D341Med (cell line): ENCODE measurements around the gene SH3PXD2A.

Source experiments
- DNase-seq: peaks from one replicate; pipeline ENCODE4 v3.0.0; 2012; ENCODE audit warnings: low spot score

Gene SH3PXD2A

DNA sequence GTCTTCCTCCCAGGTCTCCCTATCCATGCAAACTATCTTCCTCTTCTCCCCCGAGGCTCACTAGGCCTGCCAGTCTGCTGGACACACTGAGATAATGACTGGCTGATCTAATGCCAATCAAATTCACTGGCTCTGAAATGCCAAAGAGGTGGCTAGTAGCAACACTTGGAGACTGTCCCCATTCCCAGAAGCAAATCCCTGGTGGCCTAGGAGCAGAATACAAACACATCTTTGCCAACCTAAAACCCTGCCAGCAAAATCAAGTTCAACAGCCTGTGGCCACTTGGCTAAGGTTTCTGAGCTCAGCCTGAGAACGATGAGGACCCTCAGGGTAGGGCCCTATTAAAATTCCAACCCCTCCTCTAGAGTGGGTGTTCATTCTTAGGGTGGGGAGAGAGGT is 46.6 kb downstream of the SH3PXD2A start:
- no peak for DNase-seq

DNA sequence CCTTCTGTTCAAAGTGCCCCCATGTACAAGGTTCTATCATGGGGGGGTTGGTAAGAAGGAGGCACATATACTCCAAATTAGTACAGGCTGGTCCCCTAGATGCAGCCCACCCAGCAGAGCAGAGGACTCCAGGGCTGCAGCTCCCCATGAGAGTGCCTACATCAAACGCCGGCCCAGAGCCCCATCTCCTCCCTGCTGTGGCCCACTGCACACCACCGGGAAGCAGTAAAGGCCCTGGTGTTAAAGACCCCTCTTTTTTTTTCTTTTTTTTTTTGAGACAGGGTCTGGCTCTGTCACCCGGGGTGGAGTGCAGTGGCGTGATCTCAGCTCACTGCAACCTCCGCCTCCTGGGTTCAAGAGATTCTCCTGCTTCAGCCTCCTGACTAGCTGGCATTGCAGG is 47.4 kb downstream of the SH3PXD2A start:
- DNase-seq: no peak

DNA sequence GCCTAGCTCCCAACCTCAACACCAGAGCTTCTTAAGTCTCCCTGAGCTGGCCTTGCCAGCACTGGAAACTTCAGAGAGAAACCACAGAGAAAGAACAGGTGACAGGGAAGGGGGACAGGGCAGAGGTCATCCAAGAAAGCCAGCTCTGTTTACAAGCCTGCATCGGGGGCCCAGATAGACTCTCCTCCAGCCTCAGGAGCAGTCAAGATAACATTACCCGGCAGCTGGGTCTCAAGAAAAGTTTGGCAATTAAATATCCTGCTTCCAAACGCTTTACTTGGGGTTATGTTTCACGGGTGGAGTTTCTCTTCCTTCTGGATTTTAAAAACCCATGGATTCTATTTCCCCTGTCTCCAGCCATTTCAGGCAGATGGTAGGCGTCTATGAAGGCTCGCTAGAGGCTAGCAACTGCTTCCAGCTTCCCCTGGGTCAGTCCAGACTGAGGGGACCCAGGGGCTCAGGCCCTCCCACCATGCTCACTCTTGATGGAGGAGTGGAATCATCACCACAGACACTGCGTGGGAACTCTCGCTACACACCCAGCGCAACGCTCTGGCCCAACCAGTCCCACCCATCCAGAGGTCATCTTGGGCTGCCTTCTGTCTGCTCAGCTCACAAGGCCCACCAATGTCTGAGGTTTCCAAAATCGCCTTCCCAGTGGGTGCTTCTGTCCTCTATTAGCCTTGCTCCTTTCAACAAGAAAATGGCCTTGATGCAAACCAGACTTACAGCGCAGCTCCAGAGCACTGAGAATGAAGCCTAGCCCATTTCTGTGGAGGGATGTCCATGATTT is 48.8 kb downstream of the SH3PXD2A start:
- no peak for DNase-seq

DNA sequence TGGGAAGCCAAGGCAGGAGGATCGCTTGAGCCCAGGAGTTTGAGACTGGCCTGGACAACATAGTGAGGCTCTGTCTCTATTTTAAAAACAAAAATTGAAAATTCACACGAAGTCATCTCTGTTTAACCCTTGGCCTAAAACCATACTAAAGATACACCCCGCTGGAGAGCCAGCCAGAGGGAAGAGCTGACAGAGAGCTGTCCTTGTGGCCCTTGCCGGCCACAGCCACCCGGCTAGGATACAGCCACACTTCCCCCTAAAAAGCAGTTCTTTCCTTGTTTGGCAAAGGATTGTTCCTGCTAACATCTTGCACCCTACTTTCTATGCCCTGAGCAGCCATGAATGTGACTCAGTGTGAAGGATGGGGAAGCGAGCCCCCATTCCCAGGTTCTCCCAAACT is 49.6 kb downstream of the SH3PXD2A start:
- DNase-seq: no peak

DNA sequence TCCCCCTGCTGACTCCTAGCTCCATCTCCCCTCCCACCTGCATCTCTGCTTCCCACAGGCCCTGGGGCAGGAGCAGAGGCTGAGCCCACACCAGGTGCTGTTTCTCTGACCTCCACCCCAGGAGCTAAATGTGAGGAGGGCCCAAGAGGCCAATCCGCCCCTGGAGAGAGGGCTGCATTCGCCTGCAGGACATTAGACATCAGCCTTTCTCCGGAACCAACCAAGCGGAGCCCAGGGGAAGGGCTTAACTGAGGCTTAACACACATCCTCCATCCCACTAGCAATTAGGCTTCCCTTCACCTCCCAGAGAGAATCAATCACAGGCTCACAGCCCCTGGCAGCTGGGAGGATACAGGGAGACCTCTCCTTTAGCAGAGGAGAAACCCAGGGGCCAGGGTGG is 50.5 kb downstream of the SH3PXD2A start:
- peak; percentile 48 for DNase-seq

DNA sequence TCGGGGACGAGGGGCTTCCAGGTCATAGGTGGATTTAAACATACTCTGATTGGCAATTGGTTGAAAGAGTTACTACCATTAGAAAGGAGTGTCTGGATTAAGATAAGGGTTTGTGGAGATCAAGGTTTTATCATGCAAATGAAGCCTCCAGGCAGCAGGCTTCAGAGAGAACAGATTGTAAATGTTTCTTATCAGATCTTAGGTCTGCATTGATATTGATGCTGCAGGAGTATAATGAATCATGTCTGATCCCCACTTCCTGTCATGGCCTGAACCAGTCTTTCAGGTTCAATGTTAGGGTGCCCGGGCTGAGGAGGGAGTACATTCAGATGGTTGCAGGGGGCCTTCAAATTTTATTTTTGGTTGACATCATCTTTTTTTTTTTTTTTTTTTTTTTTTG is 51.4 kb downstream of the SH3PXD2A start:
- no peak for DNase-seq

DNA sequence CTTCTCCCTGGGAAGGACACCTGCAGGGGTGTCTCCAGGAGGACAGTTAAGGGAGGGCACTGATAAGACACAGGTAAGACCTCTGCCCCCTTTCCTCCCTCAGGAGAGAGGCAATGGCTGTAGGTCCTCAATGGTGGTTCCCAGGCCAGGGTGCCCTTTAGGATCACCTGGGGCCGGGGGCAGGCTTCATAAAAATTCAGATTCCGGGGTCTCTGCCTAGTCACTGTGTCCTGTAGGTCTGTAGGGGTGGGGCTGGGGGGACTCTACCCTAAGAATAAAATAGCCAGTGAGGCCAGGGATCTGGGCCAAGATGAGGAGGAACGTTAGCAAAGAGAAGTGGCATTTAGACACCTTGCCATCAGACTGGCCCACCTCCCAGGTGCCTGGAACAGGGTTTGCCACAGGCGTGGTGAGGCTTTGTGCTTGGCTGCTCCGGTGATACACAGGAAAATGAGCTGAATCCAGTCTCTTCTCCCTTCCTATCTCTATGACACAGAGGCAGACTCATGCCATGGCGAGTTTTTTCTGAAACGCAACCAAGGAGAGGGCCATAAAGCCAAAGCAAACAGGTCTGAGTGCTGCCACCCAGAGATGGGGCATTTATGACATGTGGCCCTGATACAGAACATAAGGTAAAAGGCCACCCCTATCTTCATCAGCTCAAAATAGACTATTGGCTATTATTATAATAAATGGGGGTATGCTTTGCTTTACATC is 52.6 kb downstream of the SH3PXD2A start:
- DNase-seq: no peak

DNA sequence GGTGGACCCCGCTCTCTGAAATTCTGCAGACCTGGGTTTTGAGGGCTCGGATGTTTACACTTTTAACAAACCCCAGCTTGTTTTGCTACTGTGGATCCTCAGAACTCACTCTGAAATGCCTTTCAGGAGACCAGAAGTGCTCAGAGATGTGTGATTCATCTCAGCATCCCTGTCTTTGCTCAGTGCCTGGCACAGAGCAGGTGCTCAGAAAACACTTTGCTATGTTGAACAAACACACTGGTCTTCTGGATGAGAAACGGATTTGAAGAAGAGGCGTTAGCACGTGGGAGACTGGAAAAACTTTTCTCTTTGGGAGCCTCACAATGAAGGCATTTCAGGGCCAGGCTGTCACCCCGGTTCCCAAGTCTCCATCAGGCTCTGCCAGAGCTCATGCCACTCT is 53.3 kb downstream of the SH3PXD2A start:
- no peak for DNase-seq

DNA sequence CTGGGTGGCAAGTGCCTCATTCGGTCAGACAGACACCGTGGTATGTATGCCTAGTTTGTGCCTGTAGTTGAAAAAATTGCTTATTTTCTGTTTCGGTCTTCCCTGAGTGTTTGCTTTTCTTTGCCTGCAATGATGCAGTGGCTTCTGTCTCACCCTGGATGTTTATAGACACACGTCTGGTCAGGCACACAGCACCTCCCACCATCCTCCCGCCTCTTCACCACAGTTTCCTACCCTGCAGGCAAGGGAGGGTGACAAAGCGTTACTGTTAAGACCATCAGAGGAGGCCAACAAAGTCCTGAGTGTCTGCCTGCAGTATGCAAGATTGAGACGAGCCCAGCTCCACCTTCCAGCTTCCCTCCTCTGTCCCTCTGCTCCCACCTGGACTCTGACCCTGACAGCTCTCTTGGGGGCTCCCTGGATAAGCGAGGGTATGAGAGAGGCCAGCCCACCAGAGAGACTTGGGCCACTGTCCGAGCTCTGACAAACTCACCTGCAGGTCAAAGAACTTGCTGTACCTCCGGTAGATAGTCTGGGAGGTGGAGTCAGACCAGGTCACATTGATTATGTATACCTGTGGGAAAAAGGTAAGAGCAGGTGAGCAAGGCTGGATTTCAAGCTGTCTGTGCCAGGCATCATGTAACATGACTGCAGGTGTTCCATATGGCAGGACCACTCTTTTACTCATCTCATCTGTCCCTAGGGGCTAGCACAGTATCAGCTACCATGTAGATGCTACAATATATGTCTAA is 54.4 kb downstream of the SH3PXD2A start:
- no peak for DNase-seq

DNA sequence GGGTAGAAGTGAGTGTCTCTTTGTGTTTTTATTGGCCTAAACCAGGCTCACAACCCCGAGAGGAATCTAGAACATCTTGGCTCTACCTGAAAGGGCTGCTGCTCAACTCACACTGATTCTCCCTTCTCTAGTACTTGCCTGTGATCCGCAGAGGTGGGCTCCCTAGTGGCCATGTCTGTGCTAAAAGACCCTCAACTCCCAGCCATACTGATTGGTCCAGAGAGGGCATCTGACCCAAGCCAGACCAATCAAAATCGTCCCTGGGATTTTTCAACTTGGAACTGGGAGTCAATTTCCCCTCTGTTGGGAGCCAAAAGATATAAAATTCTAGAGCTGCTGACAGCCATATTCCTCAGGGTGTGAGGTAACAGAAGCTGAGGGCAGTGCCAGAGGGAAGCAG is 55.3 kb downstream of the SH3PXD2A start:
- no peak for DNase-seq

DNA sequence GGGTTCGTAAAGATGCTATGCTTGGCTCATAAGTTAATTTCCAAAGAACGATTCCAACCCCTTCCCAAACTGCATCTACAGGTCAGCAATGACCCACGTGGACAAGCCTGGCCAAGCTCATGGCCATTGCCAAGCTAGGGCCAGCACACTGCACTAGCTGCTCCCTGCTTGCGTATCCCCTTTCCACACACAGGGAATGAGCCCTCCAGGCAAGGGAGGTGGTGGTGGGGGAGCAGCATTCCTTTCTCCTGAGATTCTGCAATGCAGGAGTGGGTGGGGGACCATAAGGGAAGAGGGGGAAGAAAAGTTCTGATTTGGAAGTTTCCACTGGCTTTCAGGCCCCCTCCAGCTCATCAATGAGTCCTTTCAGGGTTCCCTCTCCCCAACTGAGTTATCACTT is 56.0 kb downstream of the SH3PXD2A start:
- DNase-seq: no peak

DNA sequence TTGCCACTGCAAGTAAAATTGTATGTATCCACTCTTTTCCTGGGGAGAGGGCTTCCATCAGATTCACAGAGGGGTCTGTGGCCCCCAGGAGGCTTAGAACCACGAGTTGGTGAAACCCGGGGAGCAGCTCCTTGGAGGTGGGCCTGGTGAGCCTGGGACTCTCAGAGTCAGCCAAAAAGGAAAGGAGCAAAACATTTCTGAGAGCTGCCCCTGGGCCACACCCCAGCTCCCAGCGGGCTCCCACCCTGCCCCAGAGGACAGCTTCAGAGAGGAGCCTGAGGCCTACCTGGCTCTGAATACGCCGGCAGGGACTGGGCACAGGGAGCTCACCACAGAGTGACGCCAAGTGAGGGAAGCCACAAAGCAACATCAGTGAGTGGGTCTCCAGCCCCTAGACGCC is 56.9 kb downstream of the SH3PXD2A start:
- DNase-seq: no peak

DNA sequence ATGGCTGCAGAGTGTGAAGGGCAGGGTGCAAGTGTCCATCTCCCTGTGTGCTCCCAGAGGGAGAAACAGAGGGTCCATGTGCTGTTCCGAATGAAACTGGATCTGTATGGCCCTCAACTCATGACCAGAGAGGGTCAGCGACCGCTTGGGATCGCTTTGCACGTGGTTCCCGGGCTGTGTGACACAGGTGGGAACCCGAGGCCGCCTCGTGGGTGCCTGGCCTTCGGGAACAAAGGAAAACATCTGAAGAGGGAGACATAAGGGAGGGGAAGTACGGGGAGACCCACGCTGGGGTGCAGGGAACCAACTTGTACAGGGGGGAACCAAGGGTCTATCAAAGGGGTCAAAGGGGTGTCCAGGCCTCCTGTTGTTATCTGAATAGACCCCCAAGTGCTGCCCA is 57.5 kb downstream of the SH3PXD2A start:
- no peak for DNase-seq

DNA sequence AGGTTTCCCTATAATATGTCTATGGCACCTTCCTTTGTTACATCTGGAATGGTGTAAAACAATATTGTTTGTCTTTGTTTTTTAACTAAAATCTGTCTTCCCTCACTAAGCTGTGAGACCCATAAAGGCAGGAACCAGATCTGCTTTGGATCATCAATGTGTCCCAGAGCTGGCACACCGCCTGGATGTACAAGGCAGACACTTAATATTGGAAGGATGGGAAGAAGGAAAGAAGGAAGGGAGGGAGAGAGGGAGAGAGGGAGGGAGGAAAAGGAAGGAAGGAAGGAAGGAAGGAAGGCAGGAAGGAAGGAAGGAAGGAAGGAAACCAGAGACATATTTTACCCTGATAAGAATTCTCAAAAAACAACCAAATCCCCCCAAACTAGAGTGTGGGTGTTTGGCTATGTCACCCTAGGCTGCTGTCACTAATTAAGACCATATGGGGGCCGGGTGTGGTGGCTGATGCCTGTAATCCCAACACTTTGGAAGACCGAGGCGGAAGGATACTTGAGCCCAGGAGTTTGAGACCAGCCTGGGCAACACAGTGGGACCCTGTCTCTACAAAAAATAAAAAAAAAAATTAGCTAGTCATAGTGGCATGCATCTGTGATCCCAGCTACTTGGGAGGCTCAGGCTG is 59.6 kb downstream of the SH3PXD2A start:
- no peak for DNase-seq

DNA sequence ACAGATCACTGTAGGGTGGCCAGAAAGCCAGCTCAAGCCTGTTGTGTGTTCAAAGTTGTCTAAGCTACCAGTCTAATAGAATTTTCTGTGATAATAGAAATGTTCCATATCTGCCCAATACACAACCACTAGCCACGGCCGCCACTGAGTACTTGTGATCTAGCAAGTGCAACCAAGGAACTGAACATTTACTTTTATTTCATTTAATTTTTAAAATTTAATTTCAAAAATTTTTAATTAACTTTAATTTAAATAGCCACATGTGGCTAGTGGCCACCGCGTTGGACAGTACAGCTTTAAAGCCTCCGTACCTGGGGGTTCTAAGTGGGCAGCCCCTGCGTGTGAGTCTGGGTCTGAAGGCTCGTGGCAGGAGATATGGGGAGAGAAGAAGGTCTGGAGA is 60.4 kb downstream of the SH3PXD2A start:
- DNase-seq: no peak

DNA sequence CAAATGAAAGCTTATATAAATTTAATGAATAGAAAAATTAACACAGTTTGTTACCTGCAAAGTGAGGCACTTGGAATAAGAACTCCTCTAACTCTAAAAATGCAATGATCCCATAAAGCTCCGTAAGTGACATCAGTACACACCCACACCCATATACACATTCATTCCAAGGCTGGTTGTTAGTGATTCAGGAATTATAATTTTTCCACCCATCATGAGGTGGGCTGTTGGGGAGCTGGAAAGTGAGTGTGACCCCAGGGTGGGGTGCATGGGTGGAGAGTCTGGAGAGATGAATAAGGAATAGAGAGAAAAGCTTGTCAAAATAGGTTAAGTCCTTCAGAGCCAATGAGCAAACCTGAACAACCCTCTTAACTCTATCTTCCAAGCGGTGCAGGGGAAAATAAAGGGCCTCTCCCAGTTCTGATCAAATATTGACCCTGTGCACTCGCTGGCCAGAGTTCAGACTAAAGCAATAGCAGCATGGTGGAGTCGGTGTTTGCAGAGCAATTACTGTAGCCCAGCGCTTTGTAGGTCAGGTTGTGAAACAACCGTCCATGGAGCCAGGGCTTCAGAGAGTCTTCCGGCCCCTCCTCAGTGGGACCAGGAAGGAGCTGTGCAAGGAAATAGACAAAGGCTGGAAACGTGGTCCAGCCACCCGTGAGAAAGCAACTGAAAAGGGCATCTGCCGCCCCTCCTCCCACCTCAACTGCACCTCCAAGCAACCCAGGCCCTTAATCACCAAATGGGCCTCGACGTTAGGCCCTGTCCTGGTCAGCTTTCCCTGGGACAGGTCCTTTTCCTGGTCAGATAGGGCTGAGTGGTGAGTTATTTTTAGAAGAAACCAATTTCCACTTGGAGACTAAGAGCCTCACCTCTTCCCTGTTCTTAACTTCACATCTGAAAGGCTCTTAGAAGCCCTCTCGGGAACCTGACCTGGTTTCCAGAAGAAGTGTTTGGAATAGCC is 61.2 kb downstream of the SH3PXD2A start:
- DNase-seq: no peak

DNA sequence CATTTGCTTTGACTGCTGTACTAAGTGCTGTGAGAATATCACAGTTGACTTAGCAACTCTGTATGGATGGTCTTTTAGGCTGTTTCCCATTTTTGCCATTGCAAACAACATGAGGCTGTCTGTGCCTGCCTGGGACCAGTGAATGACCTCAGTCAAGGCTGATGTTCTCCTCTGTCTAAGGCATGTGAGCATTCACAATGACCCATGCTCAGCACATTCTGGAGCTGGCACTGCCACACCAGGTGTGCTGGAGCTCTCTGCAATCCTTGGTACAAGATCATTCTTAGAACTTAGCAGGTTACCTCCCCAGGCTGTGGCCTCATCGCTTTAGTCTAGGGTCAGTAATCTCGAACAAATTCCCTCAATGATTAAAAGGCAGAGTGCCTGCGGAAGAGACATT is 61.9 kb downstream of the SH3PXD2A start:
- DNase-seq: no peak

DNA sequence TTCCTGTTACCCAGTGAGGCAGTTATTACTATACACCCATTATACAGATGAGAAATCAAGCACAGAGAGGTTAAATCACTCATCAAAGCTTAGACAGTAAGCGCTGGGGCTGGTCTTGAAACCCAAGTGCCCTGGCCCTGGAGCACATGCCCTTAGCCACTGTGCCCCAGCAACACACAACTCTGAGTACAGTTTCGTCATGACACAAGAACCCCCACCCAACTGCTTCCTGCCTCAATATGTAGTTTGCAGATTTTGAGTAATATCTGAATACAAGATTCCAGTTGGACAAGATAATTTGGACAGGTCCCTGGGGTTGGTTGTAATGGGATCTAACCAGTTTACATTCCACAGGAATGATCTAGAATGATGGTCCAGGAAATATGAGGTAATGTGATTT is 62.8 kb downstream of the SH3PXD2A start:
- no peak for DNase-seq

DNA sequence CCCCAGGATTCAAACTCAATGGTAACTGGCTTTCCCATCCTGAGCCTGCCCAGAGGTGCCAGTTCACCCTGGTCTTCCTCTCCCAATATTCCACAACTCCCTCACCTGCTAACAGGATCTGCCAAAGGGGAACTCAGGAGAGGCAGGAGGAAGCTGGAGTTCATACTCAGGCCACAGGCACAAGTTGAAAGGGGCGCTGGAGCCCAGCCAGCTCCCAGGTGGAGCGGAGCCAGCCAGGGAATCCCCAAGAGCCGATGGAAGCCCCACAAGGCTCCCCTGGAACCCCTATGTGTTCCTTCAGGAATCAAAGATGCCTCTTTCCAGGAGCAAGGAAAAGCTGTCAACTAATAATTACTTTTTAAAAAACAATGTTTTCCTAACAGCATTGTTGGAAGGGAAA is 63.5 kb downstream of the SH3PXD2A start:
- no peak for DNase-seq

DNA sequence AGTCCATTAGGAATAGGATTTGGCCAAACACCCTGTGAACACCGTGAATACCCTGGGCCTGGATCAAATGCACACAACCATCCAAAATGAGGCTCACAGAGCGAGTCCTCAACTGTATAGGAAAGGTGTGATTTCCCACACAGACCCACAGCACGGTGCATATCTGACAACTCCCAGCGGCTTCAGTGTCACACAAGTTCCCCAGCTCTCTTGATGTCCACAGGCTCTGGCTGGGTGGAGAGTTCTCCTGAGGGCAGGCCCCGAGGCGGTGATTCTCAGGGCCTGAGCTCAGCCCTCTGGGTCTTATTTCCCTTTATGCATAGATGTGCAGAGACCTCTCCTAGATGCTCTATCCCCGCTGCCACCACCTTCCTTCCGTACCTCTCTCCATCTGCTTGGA is 64.1 kb downstream of the SH3PXD2A start:
- DNase-seq: no peak

DNA sequence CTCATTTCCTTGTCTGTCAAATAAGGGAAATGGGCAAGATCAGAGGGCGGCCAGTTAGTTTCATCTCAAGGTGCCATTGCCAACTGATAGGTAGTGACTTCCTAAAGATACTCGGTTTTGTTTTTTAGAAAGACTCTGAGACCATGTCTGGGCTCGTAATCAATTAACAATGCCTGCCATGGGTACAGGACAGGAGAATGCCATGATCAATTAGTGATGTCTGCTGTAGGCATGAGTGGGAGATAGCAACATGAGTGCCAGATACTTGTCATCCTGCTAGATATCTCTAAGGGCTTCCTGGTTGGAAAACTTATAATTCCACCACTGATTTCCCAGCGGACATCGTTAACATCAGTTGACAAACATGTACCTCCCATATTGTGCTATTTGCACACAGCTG is 64.8 kb downstream of the SH3PXD2A start:
- DNase-seq: no peak
